HEK293T (cell line): ENCODE results near the gene EGLN1.

Experiments
- CTBP1 ChIP-seq: fragments of 450-650 bp; IDR thresholded peaks from 2 replicates; pipeline ENCODE4 v1.6.1; 2016; ENCODE audit warnings: borderline replicate concordance
- FOXA1 ChIP-seq: fragments of 450-650 bp; IDR thresholded peaks from 2 replicates; pipeline ENCODE4 v1.6.1; 2016; ENCODE audit warnings: mild to moderate bottlenecking
- FOXM1 ChIP-seq: fragments of 450-650 bp; IDR thresholded peaks from 2 replicates; pipeline ENCODE4 v1.6.1; 2017; ENCODE audit warnings: mild to moderate bottlenecking, borderline replicate concordance
- HDGF ChIP-seq: fragments of 450-650 bp; IDR thresholded peaks from 2 replicates; pipeline ENCODE4 v1.6.1; 2017; ENCODE audit warnings: antibody characterized with exemption, borderline replicate concordance
- LEF1 ChIP-seq: fragments of 450-650 bp; IDR thresholded peaks from 2 replicates; pipeline ENCODE4 v1.6.1; 2017; ENCODE audit warnings: mild to moderate bottlenecking, borderline replicate concordance
- SP1 ChIP-seq: fragments of 450-650 bp; IDR thresholded peaks from 2 replicates; pipeline ENCODE4 v1.6.1; 2017
- SUZ12 ChIP-seq: fragments of 450-650 bp; IDR thresholded peaks from 2 replicates; pipeline ENCODE4 v1.6.1; 2016; ENCODE audit warnings: mild to moderate bottlenecking
- TARDBP ChIP-seq: fragments of 450-650 bp; IDR thresholded peaks from 2 replicates; pipeline ENCODE4 v1.6.1; 2016
- ZNF384 ChIP-seq: fragments of 450-650 bp; IDR thresholded peaks from 2 replicates; pipeline ENCODE4 v1.6.1; 2016
- TF ChIP-seq, protein P1 (sequence below): fragments of 450-650 bp; IDR thresholded peaks from 2 replicates; pipeline ENCODE4 v1.6.1; 2016

DNA sequence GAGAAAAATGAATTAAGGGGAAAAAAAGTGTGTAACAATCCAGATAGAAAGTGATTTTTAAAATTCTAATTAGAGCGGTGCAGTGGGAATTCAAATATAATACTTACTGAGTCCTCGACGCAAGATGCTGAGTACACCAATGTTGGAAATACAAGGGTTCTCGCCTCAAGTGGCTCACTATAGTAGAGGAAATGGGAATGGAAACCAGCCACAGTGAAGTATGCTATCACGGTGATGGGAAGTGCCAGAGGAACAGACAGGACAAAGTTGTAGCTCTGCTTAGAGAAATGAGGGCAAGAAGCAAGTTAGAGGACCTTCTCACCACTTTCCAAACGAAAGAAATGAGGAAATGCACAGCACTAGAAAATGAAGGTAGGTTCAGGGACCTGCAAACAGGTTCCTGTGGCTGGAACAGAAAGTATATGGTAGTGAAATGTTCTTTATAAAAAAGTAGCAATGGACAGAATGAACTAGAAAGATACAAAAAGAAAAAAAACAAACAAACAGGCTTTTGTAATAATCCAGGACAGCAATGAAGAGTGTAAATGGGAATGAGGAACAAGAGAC lies 13.5 kb downstream of the EGLN1 start:
- TF ChIP-seq SUZ12 = no peak
- TF ChIP-seq TARDBP = no peak
- no peak for TF ChIP-seq CTBP1
- TF ChIP-seq FOXA1 = no peak
- no peak for TF ChIP-seq SP1
- TF ChIP-seq HDGF = no peak
- no peak for TF ChIP-seq ZNF384
- TF ChIP-seq, protein P1, sequence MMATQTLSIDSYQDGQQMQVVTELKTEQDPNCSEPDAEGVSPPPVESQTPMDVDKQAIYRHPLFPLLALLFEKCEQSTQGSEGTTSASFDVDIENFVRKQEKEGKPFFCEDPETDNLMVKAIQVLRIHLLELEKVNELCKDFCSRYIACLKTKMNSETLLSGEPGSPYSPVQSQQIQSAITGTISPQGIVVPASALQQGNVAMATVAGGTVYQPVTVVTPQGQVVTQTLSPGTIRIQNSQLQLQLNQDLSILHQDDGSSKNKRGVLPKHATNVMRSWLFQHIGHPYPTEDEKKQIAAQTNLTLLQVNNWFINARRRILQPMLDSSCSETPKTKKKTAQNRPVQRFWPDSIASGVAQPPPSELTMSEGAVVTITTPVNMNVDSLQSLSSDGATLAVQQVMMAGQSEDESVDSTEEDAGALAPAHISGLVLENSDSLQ = no peak
- TF ChIP-seq FOXM1 = no peak
- TF ChIP-seq LEF1 = no peak
